Prostate gland (tissue), 2 donors: ENCODE data around the gene NEK2.

Source experiments
- CTCF ChIP-seq, 4 experiments: fragments of 200-600 bp in 2 of 4; fragments of 450-650 bp in 2 of 4; sonication (generic) in 2 of 4; IDR thresholded peaks; 1 replicate in 3 of 4; 2 replicates in 1 of 4; pipeline ENCODE4 v1.5.1; 2016 to 2019; ENCODE audit warnings: antibody characterized with exemption in 4 of 4, mild to moderate bottlenecking in 2 of 4, moderate library complexity in 2 of 4
- POLR2AphosphoS5 ChIP-seq: sonication (generic); formaldehyde crosslinking; IDR thresholded peaks from one replicate; pipeline ENCODE4 v1.6.1; 2017; ENCODE audit warnings: antibody characterized with exemption

GRCh38 chr1:211612786-211613107 lies 62.7 kb downstream of the NEK2 start:
- no peak for TF ChIP-seq CTCF (IDR thresholded peaks at IDR 0.05)
- TF ChIP-seq POLR2AphosphoS5, result no peak
